Measurements from ENCODE around the gene RALGDS.

RALGDS gene

DNA sequence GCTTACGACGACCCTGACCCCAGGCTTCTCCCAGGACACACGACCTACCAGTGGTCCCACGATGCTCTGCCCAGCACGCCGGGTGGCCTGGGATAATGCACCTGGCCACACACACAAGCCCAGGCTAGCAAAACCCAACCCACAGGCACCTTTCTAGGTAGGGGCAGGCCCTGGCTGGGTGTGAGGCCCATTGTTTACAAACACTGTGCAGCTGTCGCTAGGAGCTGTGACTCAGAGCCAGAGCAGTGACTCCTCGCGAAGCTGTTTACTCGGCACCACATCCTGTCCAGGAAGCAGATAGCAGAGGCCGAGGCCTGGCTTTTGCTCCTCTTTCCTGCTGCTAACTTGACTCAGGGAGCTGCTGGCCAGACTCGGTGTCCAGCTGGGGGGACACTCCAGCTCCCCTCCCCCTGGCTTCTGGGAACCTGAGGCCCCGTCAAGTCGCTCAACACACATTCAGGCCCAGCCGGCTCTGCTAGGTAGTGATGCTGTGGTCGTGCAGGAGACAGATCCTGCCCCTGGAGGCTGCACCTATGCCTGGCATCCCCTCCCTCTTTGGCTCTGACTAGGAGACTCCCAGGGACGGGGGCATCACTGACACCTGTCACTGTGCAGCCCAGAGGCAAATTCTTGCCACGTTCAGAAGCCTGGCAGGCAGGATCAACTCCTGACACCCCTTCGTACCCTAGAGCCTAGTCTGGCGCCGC is 12.8 kb upstream of the RALGDS start:
- Histone ChIP-seq H3K9ac (peak overlapping the region; percentile 58 to 81 (median 73)), H3K27ac (peak overlapping the region; percentile 69 to 96 (median 87)), H3K27me3 (no peaks in the 10 kb centered on the region), H4K20me1 (peaks cover 18 to 100% (median 99%) of the 10 kb centered on the region in 11 experiments; a peak in 21 of 22 replicates), H3K4me3 (no peak overlapping the region), H3K36me3 (peaks cover 0 to 46% (median 21%) of the 10 kb centered on the region in 11 experiments; a peak in 14 of 22 replicates), H3K4me1 (peaks cover 85 to 100% (median 96%) of the 10 kb centered on the region in 10 experiments), H3K9me3 (replicated peaks in 1 of 11) (no peaks in the 10 kb centered on the region), H3K4me2 (peak overlapping the region; percentile 71 to 100 (median 88))
- no peak for TF ChIP-seq Cebpa-rat (IDR thresholded peaks at IDR 0.05)

- no peaks in the 10 kb centered on the region for H3K9me3 ChIP-seq (replicated peaks in 1 of 11)
- H3K4me2 ChIP-seq: peak overlapping the region; percentile 71 to 100 (median 88)
- peaks cover 9 to 100% (median 99%) of the 10 kb centered on the region in 11 experiments; a peak in 21 of 22 replicates for H4K20me1 ChIP-seq
- TF ChIP-seq Cebpa-rat (IDR thresholded peaks at IDR 0.05): no peak
- peaks cover 0 to 47% (median 18%) of the 10 kb centered on the region in 11 experiments; a peak in 14 of 22 replicates for H3K36me3 ChIP-seq
- peak overlapping the region; percentile 45 to 80 (median 68); a peak in 18 of 22 replicates for H3K9ac ChIP-seq
- H3K27ac ChIP-seq: peak overlapping the region; percentile 67 to 96 (median 87); a peak in 19 of 22 replicates
- H3K4me3 ChIP-seq: no peak overlapping the region
- H3K4me1 ChIP-seq: peaks cover 85 to 100% (median 99%) of the 10 kb centered on the region in 10 experiments
- H3K27me3 ChIP-seq: no peaks in the 10 kb centered on the region
These were observed 11.1 kb upstream of the RALGDS start for GRCh38 chr9:133132174-133132573.

DNA sequence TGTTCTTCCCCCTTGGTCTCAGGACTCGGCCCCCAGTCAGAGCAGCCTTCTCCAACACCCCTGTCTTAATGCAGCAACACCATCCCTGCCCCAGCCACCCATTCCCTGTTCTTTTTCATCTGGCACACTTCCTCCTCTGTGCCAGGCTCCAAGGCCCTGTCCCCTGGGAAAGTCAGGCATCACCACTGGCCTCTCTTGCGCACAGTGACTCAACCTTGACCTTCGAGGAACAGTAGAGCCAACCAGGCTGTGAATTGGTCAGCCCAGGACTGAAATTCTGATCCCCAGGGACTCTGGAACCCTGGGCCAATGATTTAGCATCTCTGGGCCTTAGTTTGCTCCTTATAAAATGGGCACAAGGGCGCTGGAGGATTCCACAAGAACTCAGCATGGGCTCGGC is 10.5 kb upstream of the RALGDS start:
- Histone ChIP-seq H3K4me1 (peaks cover 85 to 100% (median 100%) of the 10 kb centered on the region in 10 experiments), H3K27me3 (no peaks in the 10 kb centered on the region), H3K9me3 (replicated peaks in 1 of 11) (no peaks in the 10 kb centered on the region), H4K20me1 (peaks cover 9 to 100% (median 99%) of the 10 kb centered on the region in 11 experiments; a peak in 21 of 22 replicates), H3K4me2 (peak overlapping the region; percentile 71 to 100 (median 88)), H3K36me3 (peaks cover 0 to 45% (median 14%) of the 10 kb centered on the region in 11 experiments; a peak in 12 of 22 replicates), H3K4me3 (no peak overlapping the region; a peak in 1 of 20 replicates), H3K9ac (peak overlapping the region; percentile 1 to 78 (median 66); a peak in 19 of 22 replicates), H3K27ac (peak overlapping the region; percentile 67 to 96 (median 87); a peak in 20 of 22 replicates)
- no peak for TF ChIP-seq Cebpa-rat (IDR thresholded peaks at IDR 0.05)

GRCh38 chr9:133130685-133131244 is 9.7 kb upstream of the RALGDS start:
- Histone ChIP-seq H3K27ac (peak overlapping the region in 10 of 11 experiments; percentile 40 to 90 (median 75); a peak in 20 of 22 replicates), H3K4me3 (peak overlapping the region in 5 of 10 experiments; percentile 26 to 51 (median 35); a peak in 5 of 20 replicates), H3K9me3 (replicated peaks in 1 of 11) (no peaks in the 10 kb centered on the region), H3K9ac (peak overlapping the region; percentile 30 to 73 (median 70); a peak in 18 of 22 replicates), H4K20me1 (peaks cover 9 to 100% (median 99%) of the 10 kb centered on the region in 11 experiments; a peak in 21 of 22 replicates), H3K36me3 (peaks cover 0 to 45% (median 14%) of the 10 kb centered on the region in 11 experiments; a peak in 12 of 22 replicates), H3K27me3 (no peaks in the 10 kb centered on the region), H3K4me1 (peaks cover 82 to 100% (median 100%) of the 10 kb centered on the region in 10 experiments), H3K4me2 (peak overlapping the region; percentile 75 to 100 (median 95))
- no peak for TF ChIP-seq Cebpa-rat (IDR thresholded peaks at IDR 0.05)

- H3K36me3 ChIP-seq: peaks cover 0 to 45% (median 13%) of the 10 kb centered on the region in 11 experiments; a peak in 11 of 22 replicates
- peaks cover 9 to 100% (median 98%) of the 10 kb centered on the region in 11 experiments; a peak in 21 of 22 replicates for H4K20me1 ChIP-seq
- peak overlapping the region; percentile 13 to 84 (median 61); a peak in 16 of 22 replicates for H3K27ac ChIP-seq
- peak overlapping the region; percentile 8 to 83 (median 70); a peak in 18 of 22 replicates for H3K9ac ChIP-seq
- H3K4me2 ChIP-seq: peak overlapping the region; percentile 83 to 100 (median 97); a peak in 21 of 22 replicates
- no peak overlapping the region for H3K4me3 ChIP-seq
- no peaks in the 10 kb centered on the region for H3K27me3 ChIP-seq
- peaks cover 82 to 100% (median 100%) of the 10 kb centered on the region in 10 experiments for H3K4me1 ChIP-seq
- TF ChIP-seq Cebpa-rat (IDR thresholded peaks at IDR 0.05): no peak
- H3K9me3 ChIP-seq (replicated peaks in 1 of 11): no peaks in the 10 kb centered on the region
These were observed 8.2 kb upstream of the RALGDS start for GRCh38 chr9:133129001-133129795.

GRCh38 chr9:133128152-133128551 is 7.1 kb upstream of the RALGDS start:
- Histone ChIP-seq H3K9me3 (replicated peaks in 1 of 11) (no peaks in the 10 kb centered on the region), H3K4me1 (peaks cover 81 to 100% (median 100%) of the 10 kb centered on the region in 10 experiments), H3K27ac (peak overlapping the region in 8 of 11 experiments; percentile 47 to 88 (median 80); a peak in 16 of 22 replicates), H3K36me3 (peaks cover 0 to 42% (median 11%) of the 10 kb centered on the region in 11 experiments; a peak in 11 of 22 replicates), H4K20me1 (peaks cover 5 to 100% (median 94%) of the 10 kb centered on the region in 11 experiments; a peak in 21 of 22 replicates), H3K27me3 (no peaks in the 10 kb centered on the region), H3K9ac (peak overlapping the region; percentile 53 to 83 (median 70); a peak in 18 of 22 replicates), H3K4me3 (no peak overlapping the region), H3K4me2 (peak overlapping the region; percentile 83 to 100 (median 97))
- no peak for TF ChIP-seq Cebpa-rat (IDR thresholded peaks at IDR 0.05)

GRCh38 chr9:133127340-133127981 is 6.4 kb upstream of the RALGDS start:
- Histone ChIP-seq H3K36me3 (peaks cover 0 to 35% (median 7%) of the 10 kb centered on the region in 11 experiments; a peak in 10 of 22 replicates), H3K27ac (peak overlapping the region; percentile 68 to 88 (median 79); a peak in 21 of 22 replicates), H3K4me1 (peaks cover 81 to 100% (median 100%) of the 10 kb centered on the region in 10 experiments), H3K4me3 (peak overlapping the region in 7 of 10 experiments; percentile 10 to 46 (median 37); a peak in 5 of 20 replicates), H3K4me2 (peak overlapping the region; percentile 83 to 100 (median 97)), H3K9ac (peak overlapping the region; percentile 57 to 83 (median 70); a peak in 21 of 22 replicates), H3K9me3 (replicated peaks in 1 of 11) (no peaks in the 10 kb centered on the region), H4K20me1 (peaks cover 0 to 100% (median 90%) of the 10 kb centered on the region in 11 experiments; a peak in 21 of 22 replicates), H3K27me3 (no peaks in the 10 kb centered on the region)
- TF ChIP-seq Cebpa-rat (IDR thresholded peaks at IDR 0.05): no peak
